ENCODE results near the gene MCF2L.
"Not testable (repeated sequence)": the region's sequence is repeated elsewhere in the genome, so short reads cannot be mapped to it uniquely, and the experiment has no call there.

MCF2L gene

GRCh38 chr13:113069861-113070805 is 101.1 kb downstream of the MCF2L start:
- no peak for DNase-seq

DNA sequence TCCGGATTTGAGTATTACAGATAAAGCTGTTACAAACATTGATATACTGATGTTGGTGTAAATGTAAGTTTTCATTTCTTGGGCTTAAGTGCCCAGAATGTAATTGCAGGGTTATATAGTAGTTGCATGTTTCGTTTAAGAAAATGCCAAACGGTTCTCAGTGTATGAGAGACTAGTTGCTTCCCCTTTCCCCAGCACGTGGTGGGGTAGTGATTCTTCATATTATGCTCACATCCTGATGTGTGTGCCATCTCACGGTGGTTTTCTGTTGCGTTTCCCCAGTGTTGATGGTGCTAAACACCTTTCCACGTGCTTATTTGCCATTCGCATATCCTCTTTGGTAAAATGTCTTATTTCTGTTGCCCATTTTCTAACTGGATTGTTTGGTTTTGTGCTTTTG is 101.8 kb downstream of the MCF2L start:
- no peak for DNase-seq

- no peak for DNase-seq
Observed at GRCh38 chr13:113072376-113072775, 103.4 kb downstream of the MCF2L start.

- no peak for DNase-seq
Observed at GRCh38 chr13:113073942-113074341, 104.9 kb downstream of the MCF2L start.

DNA sequence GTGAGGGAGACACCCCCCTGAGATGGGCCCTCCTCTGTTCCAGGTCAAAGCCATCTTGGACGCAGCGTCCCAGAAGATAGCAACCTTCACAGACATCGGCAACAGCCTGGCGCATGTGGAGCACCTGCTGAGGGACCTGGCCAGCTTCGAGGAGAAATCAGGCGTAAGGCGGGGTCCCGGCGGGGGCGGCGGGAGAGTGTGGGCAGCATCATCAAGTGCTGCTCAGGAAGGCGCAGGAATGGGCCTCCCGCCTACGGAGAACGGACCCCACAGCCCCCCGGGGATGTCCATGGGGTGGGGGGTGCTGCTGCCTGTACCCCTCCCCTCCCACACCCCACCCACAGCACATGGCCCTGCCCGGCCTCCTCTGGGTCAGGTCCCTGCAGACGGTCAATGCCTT is 105.4 kb downstream of the MCF2L start:
- DNase-seq: no peak

DNA sequence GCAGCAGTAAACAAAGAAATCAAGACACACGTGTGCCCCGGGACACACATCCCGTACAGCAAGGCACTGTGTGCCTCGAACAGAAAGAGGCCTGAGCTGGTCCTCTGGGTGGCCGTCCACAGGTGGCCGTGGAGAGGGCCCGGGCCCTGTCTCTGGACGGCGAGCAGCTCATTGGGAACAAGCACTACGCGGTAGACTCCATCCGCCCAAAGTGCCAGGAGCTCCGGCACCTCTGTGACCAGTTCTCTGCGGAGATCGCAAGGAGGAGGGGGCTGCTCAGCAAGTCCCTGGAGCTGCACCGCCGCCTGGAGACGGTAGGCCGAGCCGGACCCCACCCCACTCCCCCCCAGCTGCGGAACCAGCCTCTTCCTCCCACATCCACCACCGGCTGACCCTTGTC is 105.9 kb downstream of the MCF2L start:
- DNase-seq: no peak

DNA sequence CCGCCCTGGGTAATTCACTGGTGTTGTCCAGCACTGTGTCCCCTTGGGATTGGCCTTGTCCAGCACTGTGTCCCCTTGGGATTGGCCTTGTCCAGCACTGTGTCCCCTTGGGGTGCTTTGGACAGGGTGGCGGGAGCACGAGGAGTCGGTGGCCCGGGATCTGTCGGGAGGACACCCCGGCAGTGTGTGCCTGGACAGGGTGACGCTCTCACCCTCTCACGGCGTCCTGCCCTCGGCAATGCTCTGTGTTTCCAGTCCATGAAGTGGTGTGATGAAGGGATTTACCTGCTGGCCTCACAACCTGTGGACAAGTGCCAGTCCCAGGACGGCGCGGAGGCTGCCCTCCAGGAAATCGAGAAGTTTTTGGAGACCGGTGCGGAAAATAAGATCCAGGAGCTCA is 106.7 kb downstream of the MCF2L start:
- DNase-seq: no peak

GRCh38 chr13:113076681-113077401 is 107.8 kb downstream of the MCF2L start:
- no peak for DNase-seq

GRCh38 chr13:113077566-113077952 is 108.5 kb downstream of the MCF2L start:
- DNase-seq: no peak

GRCh38 chr13:113077953-113078901 is 109.2 kb downstream of the MCF2L start:
- no peak for DNase-seq

DNA sequence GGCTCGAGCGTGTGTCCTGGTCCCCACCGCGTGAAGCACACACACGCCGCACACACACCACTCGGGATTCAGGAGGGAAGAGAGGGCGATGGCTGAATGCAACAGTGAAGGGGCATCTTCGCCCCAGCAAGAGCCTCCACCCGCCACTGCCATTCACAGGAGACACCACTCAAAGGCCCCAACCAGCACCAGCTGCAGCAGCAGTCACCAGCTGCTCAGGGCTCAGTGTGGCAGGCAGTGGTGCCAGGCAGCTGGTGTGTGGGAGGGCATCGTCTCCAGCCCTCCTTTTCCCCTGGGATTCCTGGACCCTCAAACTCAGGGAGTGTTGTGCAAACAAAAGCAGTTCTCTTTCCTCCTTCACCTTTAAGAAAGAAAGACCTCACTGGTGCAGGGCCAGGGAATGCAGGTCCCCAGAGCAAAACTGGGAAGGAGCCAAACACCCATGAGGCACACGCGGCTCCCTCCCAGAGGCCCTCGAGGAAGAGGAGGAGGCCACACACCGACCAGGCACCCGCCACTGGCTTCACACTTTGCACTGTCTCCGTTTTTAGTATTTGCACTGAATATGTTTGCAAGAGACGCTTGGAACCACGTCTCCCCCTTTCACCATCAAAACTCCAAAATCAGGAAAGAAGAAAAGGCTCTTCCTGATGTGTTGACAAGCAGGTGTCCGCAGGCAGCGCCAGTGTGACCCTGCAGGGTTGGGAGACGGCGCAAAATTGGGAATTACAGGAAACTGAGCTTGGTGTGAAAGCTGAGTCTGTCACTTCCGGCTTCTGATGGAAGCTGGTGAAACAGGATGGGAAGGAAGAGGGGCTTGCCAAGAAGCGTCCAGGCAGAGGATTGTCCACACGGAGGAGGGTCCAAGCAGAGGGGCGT is 110.1 kb downstream of the MCF2L start:
- DNase-seq: no peak

GRCh38 chr13:113079781-113080080 is 110.7 kb downstream of the MCF2L start:
- DNase-seq: not testable (repeated sequence)

- no peak for DNase-seq
Observed at GRCh38 chr13:113080361-113080831, 111.4 kb downstream of the MCF2L start.

- no peak for DNase-seq
Observed at GRCh38 chr13:113080901-113081521, 112.0 kb downstream of the MCF2L start.

- no peak for DNase-seq
Observed at GRCh38 chr13:113082198-113083021, 113.4 kb downstream of the MCF2L start.

GRCh38 chr13:113083022-113083373 is 114.0 kb downstream of the MCF2L start:
- no peak for DNase-seq

GRCh38 chr13:113083402-113084061 is 114.5 kb downstream of the MCF2L start:
- peak in 1 of 2 experiments; percentile 15 for DNase-seq

DNA sequence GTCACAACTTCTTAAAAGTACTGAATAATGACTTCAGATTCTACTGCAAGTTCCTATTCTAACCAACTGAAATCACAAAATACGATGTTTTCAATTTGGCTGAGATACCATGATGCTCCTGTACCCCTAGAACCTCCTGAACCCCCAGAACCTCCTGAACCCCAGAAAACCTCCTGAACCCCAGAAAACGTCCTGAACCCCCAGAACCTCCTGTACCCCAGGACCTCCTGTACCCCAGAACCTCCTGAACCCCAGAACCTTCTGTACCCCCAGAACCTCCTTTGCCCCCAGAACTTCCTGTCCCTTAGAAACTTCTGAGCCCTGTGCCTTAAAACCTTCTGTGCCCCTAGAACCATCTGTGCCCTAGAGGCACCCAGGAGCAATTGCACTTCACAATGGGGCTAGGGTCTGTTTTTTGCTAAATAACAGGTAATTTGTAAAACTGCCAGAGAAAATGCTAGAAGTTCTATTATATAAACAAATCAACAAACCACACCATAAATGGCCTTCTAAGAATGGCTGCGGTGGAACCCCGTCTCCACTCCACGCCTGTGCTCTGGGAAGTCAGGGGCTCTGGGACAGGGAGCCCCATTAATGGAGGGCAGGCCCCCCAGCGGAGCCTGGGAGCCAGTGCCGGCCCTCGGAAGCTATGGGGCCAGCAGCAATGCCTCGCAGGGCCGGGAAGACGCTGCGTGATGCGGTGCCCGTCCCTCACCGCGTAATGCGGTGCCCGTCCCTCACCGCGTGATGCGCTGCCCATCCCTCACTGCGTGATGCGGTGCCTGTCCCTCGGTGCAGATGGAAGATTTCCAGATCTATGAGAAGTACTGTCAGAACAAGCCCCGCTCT is 115.3 kb downstream of the MCF2L start:
- no peak for DNase-seq

- no peak for DNase-seq
Observed at GRCh38 chr13:113084943-113085540, 116.0 kb downstream of the MCF2L start.

Data from NCI-H526 (cell line).